LNCaP clone FGC (cell line): Measurements from ENCODE around the gene VPS54.
A peak's percentile ranks its signal among the peaks of the same experiment; 100 is the strongest.

Source experiments
- DNase-seq: peaks from one replicate; pipeline ENCODE4 v3.0.0-alpha.2; 2011; ENCODE audit warnings: low read depth
- H3K4me3 ChIP-seq: 2 replicates; pipeline ENCODE4 v1.5.1; 2011; ENCODE audit warnings: mild to moderate bottlenecking, low read depth, low read length, control low read depth
- CTCF ChIP-seq: IDR thresholded peaks from 2 replicates; pipeline ENCODE4 v1.5.1; 2012; ENCODE audit warnings: mild to moderate bottlenecking; ENCODE audit not compliant: control insufficient read depth, insufficient read depth; ENCODE audit errors: extremely low read depth

VPS54 gene

GRCh38 chr2:63893163-63893562 lies 126.1 kb downstream of the VPS54 start:
- no peak for DNase-seq
- no peak for TF ChIP-seq CTCF
- H3K4me3 ChIP-seq = no peak overlapping the region

GRCh38 chr2:63891488-63892030 lies 127.7 kb downstream of the VPS54 start:
- H3K4me3 ChIP-seq = no peak overlapping the region
- no peak for TF ChIP-seq CTCF
- peak; percentile 46 for DNase-seq

GRCh38 chr2:63890678-63891077 lies 128.6 kb downstream of the VPS54 start:
- no peak for TF ChIP-seq CTCF
- H3K4me3 ChIP-seq = no peak overlapping the region
- DNase-seq = peak; percentile 33

GRCh38 chr2:63888490-63889402 lies 130.5 kb downstream of the VPS54 start:
- peak; percentile 73 for TF ChIP-seq CTCF
- no peak for DNase-seq
- H3K4me3 ChIP-seq = no peak overlapping the region

- no peak for TF ChIP-seq CTCF
- no peak overlapping the region for H3K4me3 ChIP-seq
- no peak for DNase-seq
Measured at GRCh38 chr2:63888053-63888452, 131.2 kb downstream of the VPS54 start.

- no peak overlapping the region for H3K4me3 ChIP-seq
- no peak for DNase-seq
- no peak for TF ChIP-seq CTCF
Measured at GRCh38 chr2:63886445-63886844, 132.8 kb downstream of the VPS54 start.
